ENCODE results near the gene AMOTL2. TPM values are rescaled to one million over a fixed set of nuclear protein-coding genes. Genes with fewer than 3 reads are reported as not detected.

AMOTL2 gene
- total and polyA plus RNA-seq, 2 donors (not counting 3 experiments of a cell fraction or from before 2014, with no cell fraction given), result 130 to 145 TPM

DNA sequence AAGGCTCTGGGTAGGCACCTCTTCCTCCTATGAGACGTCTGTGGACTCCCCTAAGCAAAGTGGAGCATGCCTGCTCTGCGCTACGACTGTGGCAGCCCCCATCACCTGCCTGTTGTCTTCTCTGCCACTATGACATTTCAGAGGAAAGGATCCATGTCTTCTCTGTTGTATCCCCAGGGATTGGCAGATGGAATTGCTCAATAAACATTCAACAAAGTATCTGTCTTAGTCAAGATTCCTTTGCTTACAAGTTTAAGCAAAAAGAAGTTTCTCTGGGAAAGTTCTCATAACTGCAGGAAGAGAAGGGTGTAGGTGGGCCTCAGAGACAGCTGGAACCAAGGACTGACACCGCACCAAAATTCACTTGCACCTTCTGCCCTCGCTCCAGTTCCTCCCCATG, 34.3 kb downstream of the AMOTL2 start:
- intact Hi-C loops (cut with micrococcal nuclease) (no loop called here), dilution Hi-C loops (cut with MboI; ENCODE audit: extremely low pct_ligation_motif_present, low sequenced_read_pairs) (no loop called here)
- H4K20me1 ChIP-seq (replicated peaks; ENCODE audit: control insufficient read depth, extremely low read depth, insufficient read depth, low read length), result no peaks in the 10 kb centered on the region
- no peak overlapping the region for H2AFZ ChIP-seq (ENCODE audit: low read depth, low read length)
- H3K4me3 ChIP-seq (replicated peaks in 1 of 3; ENCODE audit: insufficient read depth in 1 of 3, low read depth in 1 of 3, low read length in 3 of 3), result no peak overlapping the region
- no peaks in the 10 kb centered on the region for H3K79me2 ChIP-seq (ENCODE audit: control insufficient read depth, insufficient read depth, low read length)
- H3K27me3 ChIP-seq (ENCODE audit: control insufficient read depth in 2 of 2, insufficient read depth in 2 of 2, low read length in 2 of 2), result no peaks in the 10 kb centered on the region
- no TSS peak for BruUV-seq (replicated peaks)
- DNase-seq (ENCODE audit: low read depth, low spot score) (no peak), FAIRE-seq (no peak)
- ChIA-PET POLR2A (interaction anchor here (1.1 to 1.2 kb wide), 2 partner anchors 24 to 27 kb away, joined by 3 read pairs; no protein-coding TSS in a partner anchor), CTCF (interaction anchor here (1.1 to 1.7 kb wide), 2 partner anchors 14 to 27 kb away, joined by 5 read pairs; no protein-coding TSS in a partner anchor)
- no peaks in the 10 kb centered on the region for H3K9me3 ChIP-seq (replicated peaks; ENCODE audit: control insufficient read depth, insufficient read depth, low read length)
- no peaks in the 10 kb centered on the region for H3K36me3 ChIP-seq (ENCODE audit: control insufficient read depth in 2 of 2, extremely low read depth in 1 of 2, insufficient read depth in 2 of 2, low read length in 2 of 2)
- TF ChIP-seq, protein P1, sequence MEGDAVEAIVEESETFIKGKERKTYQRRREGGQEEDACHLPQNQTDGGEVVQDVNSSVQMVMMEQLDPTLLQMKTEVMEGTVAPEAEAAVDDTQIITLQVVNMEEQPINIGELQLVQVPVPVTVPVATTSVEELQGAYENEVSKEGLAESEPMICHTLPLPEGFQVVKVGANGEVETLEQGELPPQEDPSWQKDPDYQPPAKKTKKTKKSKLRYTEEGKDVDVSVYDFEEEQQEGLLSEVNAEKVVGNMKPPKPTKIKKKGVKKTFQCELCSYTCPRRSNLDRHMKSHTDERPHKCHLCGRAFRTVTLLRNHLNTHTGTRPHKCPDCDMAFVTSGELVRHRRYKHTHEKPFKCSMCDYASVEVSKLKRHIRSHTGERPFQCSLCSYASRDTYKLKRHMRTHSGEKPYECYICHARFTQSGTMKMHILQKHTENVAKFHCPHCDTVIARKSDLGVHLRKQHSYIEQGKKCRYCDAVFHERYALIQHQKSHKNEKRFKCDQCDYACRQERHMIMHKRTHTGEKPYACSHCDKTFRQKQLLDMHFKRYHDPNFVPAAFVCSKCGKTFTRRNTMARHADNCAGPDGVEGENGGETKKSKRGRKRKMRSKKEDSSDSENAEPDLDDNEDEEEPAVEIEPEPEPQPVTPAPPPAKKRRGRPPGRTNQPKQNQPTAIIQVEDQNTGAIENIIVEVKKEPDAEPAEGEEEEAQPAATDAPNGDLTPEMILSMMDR (IDR thresholded peaks at IDR 0.05; ENCODE audit: extremely low read depth in 1 of 2, insufficient read depth in 1 of 2, low read depth in 1 of 2, low read length in 2 of 2), result no peak
- no peak for TF ChIP-seq MYC (IDR thresholded peaks at IDR 0.05; ENCODE audit: low read depth, low read length)
- no peak for TF ChIP-seq JUN (IDR thresholded peaks at IDR 0.05; ENCODE audit: borderline replicate concordance, insufficient read depth, insufficient read length, low read depth)
- no peak for TF ChIP-seq FOS (IDR thresholded peaks at IDR 0.05; ENCODE audit: borderline replicate concordance, insufficient read depth, low read length)
- no peak for TF ChIP-seq POLR2A (IDR thresholded peaks at IDR 0.05; ENCODE audit: low read depth, low read length)
- no peak for TF ChIP-seq EZH2 (IDR thresholded peaks at IDR 0.05; ENCODE audit: borderline replicate concordance, low read depth, low read length, severe bottlenecking)
- TF ChIP-seq, protein P2, sequence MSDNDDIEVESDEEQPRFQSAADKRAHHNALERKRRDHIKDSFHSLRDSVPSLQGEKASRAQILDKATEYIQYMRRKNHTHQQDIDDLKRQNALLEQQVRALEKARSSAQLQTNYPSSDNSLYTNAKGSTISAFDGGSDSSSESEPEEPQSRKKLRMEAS (IDR thresholded peaks at IDR 0.05; ENCODE audit: insufficient read depth, insufficient read length), result no peak
- no peak for TF ChIP-seq POLR2AphosphoS5 (IDR thresholded peaks at IDR 0.05; ENCODE audit: insufficient read depth, low read depth, low read length)
- no peak for TF ChIP-seq GATA2 (IDR thresholded peaks at IDR 0.05; ENCODE audit: insufficient read depth, insufficient read length, low read depth, low read length)
- H3K9ac ChIP-seq (replicated peaks; ENCODE audit: extremely low read depth, insufficient read depth, low read length), result no peak overlapping the region
- H3K4me2 ChIP-seq (ENCODE audit: insufficient read depth, low read length), result no peak overlapping the region
- H3K9me1 ChIP-seq (replicated peaks; ENCODE audit: control insufficient read depth, extremely low read depth, insufficient read depth, low read length), result no peaks in the 10 kb centered on the region
- peaks cover 6% of the 10 kb centered on the region for H3K4me1 ChIP-seq (ENCODE audit: control insufficient read depth, extremely low read depth, insufficient read depth, low read length)
- no peak overlapping the region for H3K27ac ChIP-seq (ENCODE audit: insufficient read depth, low read depth, low read length)

Measured in endothelial cell of umbilical vein (primary cell).